Parathyroid adenoma (tissue), 2 donors: ENCODE data around the gene MAP2K5.

ENCODE experiments used
- H2AFZ ChIP-seq: fragments of 300-600 bp; sonication (generic); one replicate; pipeline ENCODE4 v1.7.0; 2017; ENCODE audit warnings: antibody characterized with exemption, mild to moderate bottlenecking
- H3K27ac ChIP-seq: fragments of 300-600 bp; sonication (generic); one replicate; pipeline ENCODE4 v1.7.0; 2017
- H3K27me3 ChIP-seq: fragments of 300-600 bp; sonication (generic); one replicate; pipeline ENCODE4 v1.7.0; 2017; ENCODE audit warnings: low read length; ENCODE audit not compliant: control insufficient read depth, insufficient read depth
- H3K36me3 ChIP-seq: fragments of 300-600 bp; sonication (generic); one replicate; pipeline ENCODE4 v1.7.0; 2017; ENCODE audit warnings: low read length; ENCODE audit not compliant: control insufficient read depth, insufficient read depth
- H3K4me1 ChIP-seq: fragments of 300-600 bp; sonication (generic); one replicate; pipeline ENCODE4 v1.7.0; 2017; ENCODE audit warnings: control low read depth
- H3K4me2 ChIP-seq: fragments of 300-600 bp; sonication (generic); one replicate; pipeline ENCODE4 v1.7.0; 2017; ENCODE audit warnings: low read length
- H3K4me3 ChIP-seq: fragments of 300-600 bp; sonication (generic); one replicate; pipeline ENCODE4 v1.7.0; 2017; ENCODE audit warnings: low read depth, low read length
- H3K79me2 ChIP-seq: fragments of 300-600 bp; sonication (generic); one replicate; pipeline ENCODE4 v1.7.0; 2017; ENCODE audit warnings: control low read depth
- H3K9ac ChIP-seq: fragments of 300-600 bp; sonication (generic); one replicate; pipeline ENCODE4 v1.7.0; 2017; ENCODE audit warnings: mild to moderate bottlenecking
- H3K9me3 ChIP-seq: fragments of 300-600 bp; sonication (generic); one replicate; pipeline ENCODE4 v1.7.0; 2017; ENCODE audit warnings: low read length; ENCODE audit not compliant: control insufficient read depth
- TF ChIP-seq, protein P1 (sequence below): fragments of 300-600 bp; sonication (generic); IDR thresholded peaks from one replicate; pipeline ENCODE4 v1.7.0; 2017; ENCODE audit warnings: antibody characterized with exemption, mild to moderate bottlenecking
- donor health status: primary hyperparathyroidism.

Gene MAP2K5

GRCh38 chr15:67542420-67543347 lies at the start of gene MAP2K5:
MAP2K5 (plus strand) TSS chr15:67542703; CDS start chr15:67543336, 633 bp downstream.
- peak within 1 kb of the TSS; percentile 95 for H3K4me2 ChIP-seq
- H3K27ac ChIP-seq = peak within 1 kb of the TSS; percentile 66
- peak within 1 kb of the TSS; percentile 85 for H3K4me3 ChIP-seq
- no peaks in the 10 kb centered on the region for H3K4me1 ChIP-seq
- H3K9me3 ChIP-seq = no peaks in the 10 kb centered on the region
- no peaks in the 10 kb centered on the region for H3K36me3 ChIP-seq
- peak within 1 kb of the TSS; percentile 80 for H2AFZ ChIP-seq
- no peaks in the 10 kb centered on the region for H3K79me2 ChIP-seq
- TF ChIP-seq, protein P1, sequence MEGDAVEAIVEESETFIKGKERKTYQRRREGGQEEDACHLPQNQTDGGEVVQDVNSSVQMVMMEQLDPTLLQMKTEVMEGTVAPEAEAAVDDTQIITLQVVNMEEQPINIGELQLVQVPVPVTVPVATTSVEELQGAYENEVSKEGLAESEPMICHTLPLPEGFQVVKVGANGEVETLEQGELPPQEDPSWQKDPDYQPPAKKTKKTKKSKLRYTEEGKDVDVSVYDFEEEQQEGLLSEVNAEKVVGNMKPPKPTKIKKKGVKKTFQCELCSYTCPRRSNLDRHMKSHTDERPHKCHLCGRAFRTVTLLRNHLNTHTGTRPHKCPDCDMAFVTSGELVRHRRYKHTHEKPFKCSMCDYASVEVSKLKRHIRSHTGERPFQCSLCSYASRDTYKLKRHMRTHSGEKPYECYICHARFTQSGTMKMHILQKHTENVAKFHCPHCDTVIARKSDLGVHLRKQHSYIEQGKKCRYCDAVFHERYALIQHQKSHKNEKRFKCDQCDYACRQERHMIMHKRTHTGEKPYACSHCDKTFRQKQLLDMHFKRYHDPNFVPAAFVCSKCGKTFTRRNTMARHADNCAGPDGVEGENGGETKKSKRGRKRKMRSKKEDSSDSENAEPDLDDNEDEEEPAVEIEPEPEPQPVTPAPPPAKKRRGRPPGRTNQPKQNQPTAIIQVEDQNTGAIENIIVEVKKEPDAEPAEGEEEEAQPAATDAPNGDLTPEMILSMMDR = no peak
- H3K9ac ChIP-seq = peak within 1 kb of the TSS; percentile 29
- H3K27me3 ChIP-seq = no peaks in the 10 kb centered on the region

GRCh38 chr15:67495585-67495984 lies 46.9 kb upstream of the MAP2K5 start:
- H3K27ac ChIP-seq = no peak overlapping the region
- no peak overlapping the region for H3K4me2 ChIP-seq
- TF ChIP-seq, protein P1 = no peak
- H3K79me2 ChIP-seq = no peaks in the 10 kb centered on the region
- H3K9ac ChIP-seq = no peak overlapping the region
- no peak overlapping the region for H3K4me3 ChIP-seq
- H3K27me3 ChIP-seq = no peaks in the 10 kb centered on the region
- H2AFZ ChIP-seq = no peak overlapping the region
- H3K4me1 ChIP-seq = no peaks in the 10 kb centered on the region
- no peaks in the 10 kb centered on the region for H3K36me3 ChIP-seq
- no peaks in the 10 kb centered on the region for H3K9me3 ChIP-seq

DNA sequence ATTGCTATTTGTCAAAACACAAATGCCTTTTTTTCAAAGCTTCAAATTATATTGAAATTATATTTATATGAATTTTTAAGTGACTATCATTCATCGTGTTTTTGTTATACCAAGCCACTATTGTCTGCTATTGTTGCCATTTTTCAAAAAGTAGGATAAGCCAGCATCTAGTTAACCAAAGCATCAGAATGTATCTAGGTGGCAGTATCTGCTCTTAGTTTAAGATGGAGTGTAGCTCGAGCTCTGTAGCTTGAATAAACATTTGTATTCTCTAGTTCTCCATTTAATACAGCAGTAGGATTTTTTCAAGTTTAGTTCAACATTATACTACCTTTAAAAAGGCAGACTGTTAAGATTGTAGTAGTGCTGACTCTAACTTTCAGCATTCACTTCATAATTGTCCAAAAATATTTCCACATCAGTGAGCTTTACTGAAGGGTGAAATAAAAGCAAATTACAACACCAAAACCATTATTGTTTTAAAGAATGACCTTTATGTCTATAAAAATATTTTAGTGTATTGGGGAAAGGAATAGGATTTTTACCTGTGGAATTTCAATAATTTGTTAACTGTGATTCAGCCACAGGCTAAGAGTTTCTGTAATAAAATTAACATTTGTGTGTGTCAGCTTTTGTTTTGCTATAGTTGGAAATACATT lies 41.2 kb upstream of the MAP2K5 start:
- H3K4me3 ChIP-seq = no peak overlapping the region
- H2AFZ ChIP-seq = no peak overlapping the region
- no peaks in the 10 kb centered on the region for H3K4me1 ChIP-seq
- no peak overlapping the region for H3K4me2 ChIP-seq
- no peak overlapping the region for H3K27ac ChIP-seq
- TF ChIP-seq, protein P1 = peak; percentile 15
- no peaks in the 10 kb centered on the region for H3K36me3 ChIP-seq
- H3K79me2 ChIP-seq = no peaks in the 10 kb centered on the region
- no peaks in the 10 kb centered on the region for H3K9me3 ChIP-seq
- no peak overlapping the region for H3K9ac ChIP-seq
- H3K27me3 ChIP-seq = no peaks in the 10 kb centered on the region

DNA sequence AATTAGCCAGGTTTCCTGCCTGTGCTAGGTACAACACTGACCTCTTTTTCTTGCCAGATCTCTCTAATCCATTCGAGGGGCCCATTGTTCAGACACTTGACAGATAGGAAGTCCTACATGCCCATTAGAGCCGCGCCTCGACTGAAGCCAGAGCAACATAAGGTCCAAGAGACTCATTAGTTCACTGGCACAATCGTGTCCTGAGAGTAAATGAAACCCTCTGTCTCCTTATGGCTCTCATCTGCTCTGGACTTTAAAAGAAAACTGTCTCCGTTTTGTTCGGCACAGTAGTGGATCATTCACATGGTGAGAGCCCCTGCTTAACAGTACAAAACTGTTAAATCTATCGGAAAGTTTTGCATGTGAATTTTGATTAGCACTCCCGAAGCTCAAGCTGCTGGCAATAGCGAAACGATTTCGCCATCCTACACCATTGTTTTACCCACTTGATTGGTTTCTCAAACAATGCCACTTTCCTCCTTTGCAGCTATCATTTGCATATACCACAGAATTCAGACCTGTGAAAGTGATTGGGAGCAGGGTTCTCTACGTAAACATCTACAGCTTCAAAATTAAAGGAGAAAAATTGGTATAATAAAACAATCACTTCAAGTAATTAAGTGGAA lies 40.6 kb upstream of the MAP2K5 start:
- TF ChIP-seq, protein P1 = no peak
- H3K4me3 ChIP-seq = no peak overlapping the region
- H3K4me1 ChIP-seq = no peaks in the 10 kb centered on the region
- no peak overlapping the region for H3K9ac ChIP-seq
- H2AFZ ChIP-seq = no peak overlapping the region
- H3K27ac ChIP-seq = no peak overlapping the region
- H3K4me2 ChIP-seq = no peak overlapping the region
- H3K9me3 ChIP-seq = no peaks in the 10 kb centered on the region
- no peaks in the 10 kb centered on the region for H3K27me3 ChIP-seq
- no peaks in the 10 kb centered on the region for H3K36me3 ChIP-seq
- no peaks in the 10 kb centered on the region for H3K79me2 ChIP-seq
